Trophoblast cell (in vitro differentiated cells and primary cell): ENCODE data around the gene CCDC89.

Experiments used
- DNase-seq, 2 donors: peaks; one replicate each; pipeline ENCODE4 v3.0.0-alpha.2; 2016
- H2AFZ ChIP-seq: 2 replicates; pipeline ENCODE4 v1.6.1; 2013; ENCODE audit warnings: low read length, moderate library complexity, mild to moderate bottlenecking; ENCODE audit not compliant: insufficient read depth, poor library complexity
- H2AK5ac ChIP-seq: 2 replicates; pipeline ENCODE4 v1.6.1; 2013; ENCODE audit warnings: mild to moderate bottlenecking, low read length
- H2BK120ac ChIP-seq: 2 replicates; pipeline ENCODE4 v1.6.1; 2013; ENCODE audit warnings: low read length, mild to moderate bottlenecking, moderate library complexity; ENCODE audit not compliant: insufficient read depth, poor library complexity
- H2BK12ac ChIP-seq: 2 replicates; pipeline ENCODE4 v1.6.1; 2013; ENCODE audit warnings: mild to moderate bottlenecking, low read length, moderate library complexity
- H2BK5ac ChIP-seq: 2 replicates; pipeline ENCODE4 v1.6.1; 2013; ENCODE audit warnings: low read length, low read depth, moderate library complexity, mild to moderate bottlenecking; ENCODE audit not compliant: poor library complexity
- H3K14ac ChIP-seq: 2 replicates; pipeline ENCODE4 v1.6.1; 2013; ENCODE audit warnings: mild to moderate bottlenecking, low read length
- H3K18ac ChIP-seq: 2 replicates; pipeline ENCODE4 v1.6.1; 2013; ENCODE audit warnings: mild to moderate bottlenecking, low read length
- H3K23ac ChIP-seq: 2 replicates; pipeline ENCODE4 v1.6.1; 2013; ENCODE audit warnings: low read length
- H3K27ac ChIP-seq: 2 replicates; pipeline ENCODE4 v1.5.1; 2013; ENCODE audit warnings: low read depth, mild to moderate bottlenecking, inconsistent platforms, low read length, moderate library complexity
- H3K27me3 ChIP-seq: 2 replicates; pipeline ENCODE4 v1.6.1; 2013; ENCODE audit warnings: inconsistent platforms, mild to moderate bottlenecking, low read length, moderate library complexity; ENCODE audit not compliant: insufficient read depth
- H3K36me3 ChIP-seq, 2 experiments: 1 replicate in 1 of 2; 2 replicates in 1 of 2; pipeline ENCODE4 v1.6.1; 2013; ENCODE audit warnings: low read length in 2 of 2, mild to moderate bottlenecking in 2 of 2, moderate library complexity in 1 of 2; ENCODE audit not compliant: insufficient read depth in 2 of 2, control insufficient read depth in 1 of 2
- H3K4ac ChIP-seq: 2 replicates; pipeline ENCODE4 v1.6.1; 2013; ENCODE audit warnings: low read depth, mild to moderate bottlenecking, low read length, moderate library complexity
- H3K4me1 ChIP-seq, 2 experiments: 1 replicate in 1 of 2; 2 replicates in 1 of 2; pipeline ENCODE4 v1.6.1; 2013; ENCODE audit warnings: low read length in 2 of 2, mild to moderate bottlenecking in 2 of 2, moderate library complexity in 1 of 2; ENCODE audit not compliant: insufficient read depth in 2 of 2, control insufficient read depth in 1 of 2
- H3K4me2 ChIP-seq: 2 replicates; pipeline ENCODE4 v1.6.1; 2013; ENCODE audit warnings: inconsistent platforms, mild to moderate bottlenecking, low read length, moderate library complexity
- H3K4me3 ChIP-seq: 2 replicates; pipeline ENCODE4 v1.5.1; 2013; ENCODE audit warnings: mild to moderate bottlenecking, low read depth, low read length, inconsistent platforms
- H3K79me1 ChIP-seq: one replicate; pipeline ENCODE4 v1.6.1; 2013; ENCODE audit warnings: low read length
- H3K79me2 ChIP-seq: 2 replicates; pipeline ENCODE4 v1.6.1; 2013; ENCODE audit warnings: low read length, mild to moderate bottlenecking; ENCODE audit not compliant: control insufficient read depth, insufficient read depth, poor library complexity
- H3K9ac ChIP-seq: 2 replicates; pipeline ENCODE4 v1.6.1; 2013; ENCODE audit warnings: mild to moderate bottlenecking, low read length
- H3K9me3 ChIP-seq: 2 replicates; pipeline ENCODE4 v1.6.1; 2013; ENCODE audit warnings: low read depth, mild to moderate bottlenecking, control low read depth, inconsistent platforms, low read length; ENCODE audit not compliant: insufficient read depth
- H4K12ac ChIP-seq: 2 replicates; pipeline ENCODE4 v1.6.1; 2013; ENCODE audit warnings: low read depth, mild to moderate bottlenecking, low read length, moderate library complexity
- H4K8ac ChIP-seq: 2 replicates; pipeline ENCODE4 v1.6.1; 2013; ENCODE audit warnings: low read depth, mild to moderate bottlenecking, low read length, moderate library complexity
- H4K91ac ChIP-seq: one replicate; pipeline ENCODE4 v1.6.1; 2013; ENCODE audit warnings: low read depth, mild to moderate bottlenecking, low read length, moderate library complexity
- WGBS: extraction: QIAGEN DNeasy Blood & Tissue Kit; methylation state at CpG from one replicate; pipeline ENCODE4 v1.1.7; 2013; ENCODE audit warnings: missing lambda C conversion rate; ENCODE audit not compliant: insufficient read length, insufficient coverage; ENCODE audit errors: extremely low coverage; 5-methylcytosine and 5-hydroxymethylcytosine counted together

CCDC89 gene

DNA sequence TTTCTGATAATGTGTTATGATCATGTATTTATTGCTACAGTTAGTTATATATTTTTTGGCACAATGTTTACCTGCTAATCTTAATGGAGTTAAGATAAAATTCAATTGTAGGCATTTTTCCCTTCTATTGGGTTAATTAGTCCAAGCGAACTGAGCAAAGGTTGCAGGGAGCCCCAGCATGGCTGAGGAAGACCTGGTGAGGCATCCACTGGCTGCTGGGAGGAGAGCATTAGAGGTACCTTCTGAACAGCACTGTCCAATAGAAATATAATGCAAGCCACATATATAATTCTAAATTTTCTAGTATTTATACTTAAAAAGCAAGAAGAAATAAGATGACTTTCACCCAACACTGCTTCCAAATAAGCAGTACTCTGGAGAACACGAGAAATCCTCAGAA lies 38.9 kb downstream of the CCDC89 start:
- no peak overlapping the region for H2AFZ ChIP-seq

DNA sequence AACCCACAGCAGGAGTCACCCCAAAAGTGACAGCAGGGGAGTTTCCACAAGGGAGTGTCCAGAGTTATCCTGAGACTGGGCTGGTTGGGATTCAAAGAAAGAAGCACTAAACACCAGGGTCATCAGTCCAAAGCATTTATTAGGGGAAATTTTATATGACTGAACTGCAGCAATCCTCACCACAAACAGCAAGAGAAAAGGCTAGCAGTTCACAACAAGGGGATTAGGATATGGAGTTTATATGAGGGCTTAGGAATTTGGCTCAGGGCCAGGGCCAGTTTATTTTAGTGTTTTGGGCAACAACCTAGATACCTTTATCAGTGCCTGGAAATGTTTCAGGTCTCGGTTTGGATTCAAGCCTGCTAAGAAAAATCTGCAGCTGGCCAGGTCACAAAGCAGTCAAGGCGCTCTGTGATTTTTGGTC lies 42.8 kb downstream of the CCDC89 start:
- Histone ChIP-seq H3K79me2 (no peaks in the 10 kb centered on the region), H3K79me1 (peaks cover 6% of the 10 kb centered on the region), H4K12ac (no peak overlapping the region), H3K27ac (no peak overlapping the region), H2BK12ac (no peak overlapping the region), H2BK5ac (no peak overlapping the region), H3K4ac (no peak overlapping the region), H4K91ac (no peak overlapping the region), H2BK120ac (no peak overlapping the region), H3K4me1 (no peaks in the 10 kb centered on the region), H3K18ac (no peak overlapping the region), H2AK5ac (no peak overlapping the region), H3K4me2 (no peak overlapping the region), H3K9me3 (no peaks in the 10 kb centered on the region), H3K23ac (no peak overlapping the region), H3K27me3 (no peaks in the 10 kb centered on the region), H2AFZ (no peak overlapping the region), H3K9ac (no peak overlapping the region), H4K8ac (no peak overlapping the region), H3K4me3 (no peak overlapping the region), H3K14ac (no peak overlapping the region), H3K36me3 (no peaks in the 10 kb centered on the region)
- no CpG with 5 or more reads among the region's 2 CpGs for WGBS
- no peak for DNase-seq

More for the DNA sequence above, 38.9 kb downstream of the CCDC89 start:
- H3K4me3 ChIP-seq = no peak overlapping the region
- no peak overlapping the region for H2BK12ac ChIP-seq
- H3K79me1 ChIP-seq = peaks cover 6% of the 10 kb centered on the region
- H3K4me1 ChIP-seq = no peaks in the 10 kb centered on the region
- H3K18ac ChIP-seq = no peak overlapping the region
- no peaks in the 10 kb centered on the region for H3K27me3 ChIP-seq
- H3K36me3 ChIP-seq = no peaks in the 10 kb centered on the region
- no peak overlapping the region for H3K23ac ChIP-seq
- H2BK5ac ChIP-seq = no peak overlapping the region
- peak overlapping the region; percentile 60 for H3K4me2 ChIP-seq
- no peak overlapping the region for H3K27ac ChIP-seq
- no peak overlapping the region for H2BK120ac ChIP-seq
- H3K9ac ChIP-seq = no peak overlapping the region
- H3K79me2 ChIP-seq = no peaks in the 10 kb centered on the region
- WGBS = no CpG with 5 or more reads among the region's 2 CpGs
- H3K14ac ChIP-seq = no peak overlapping the region
- H2AK5ac ChIP-seq = no peak overlapping the region
- no peaks in the 10 kb centered on the region for H3K9me3 ChIP-seq
- H4K12ac ChIP-seq = no peak overlapping the region
- DNase-seq = no peak
- peak overlapping the region; percentile 66 for H4K8ac ChIP-seq
- no peak overlapping the region for H4K91ac ChIP-seq
- H3K4ac ChIP-seq = no peak overlapping the region

DNA sequence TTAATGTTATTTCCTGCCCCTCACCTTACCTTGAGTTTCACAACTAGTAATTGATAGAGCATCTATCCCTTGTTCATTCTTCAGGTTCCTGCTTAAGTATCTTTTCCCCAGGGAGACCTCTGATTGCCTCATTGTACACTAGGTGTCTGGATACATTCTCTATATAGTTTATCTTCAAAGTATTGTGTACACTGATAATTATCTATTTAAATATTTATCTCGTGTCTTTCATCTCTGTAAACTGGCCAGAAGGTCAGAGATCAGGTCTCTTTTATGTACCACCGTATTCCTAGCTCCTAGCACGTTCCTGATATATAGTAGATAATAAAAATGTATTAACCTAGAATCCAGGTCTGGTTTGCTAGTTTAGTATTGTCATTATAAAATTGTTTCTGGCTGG lies 51.2 kb downstream of the CCDC89 start:
- Histone ChIP-seq H3K4me1 (no peaks in the 10 kb centered on the region), H3K9me3 (no peaks in the 10 kb centered on the region), H4K8ac (no peak overlapping the region), H3K27me3 (no peaks in the 10 kb centered on the region), H2BK12ac (no peak overlapping the region), H3K4me3 (no peak overlapping the region), H3K9ac (no peak overlapping the region), H3K18ac (no peak overlapping the region), H2AK5ac (no peak overlapping the region), H4K12ac (no peak overlapping the region), H3K27ac (no peak overlapping the region), H3K36me3 (peaks cover 2 to 5% of the 10 kb centered on the region in 2 experiments), H4K91ac (no peak overlapping the region), H3K79me1 (no peaks in the 10 kb centered on the region), H3K23ac (no peak overlapping the region), H2AFZ (no peak overlapping the region), H3K14ac (no peak overlapping the region), H2BK5ac (no peak overlapping the region), H3K4ac (no peak overlapping the region), H3K79me2 (no peaks in the 10 kb centered on the region), H2BK120ac (no peak overlapping the region), H3K4me2 (no peak overlapping the region)
- DNase-seq = no peak
- WGBS = no CpG with 5 or more reads among the region's 3 CpGs
